H7 (cell line): ENCODE measurements around the gene ZFHX3. TPM values are rescaled to one million over a fixed set of nuclear protein-coding genes. Genes with fewer than 3 reads are reported as not detected.

Experiments
- DNase-seq: peaks from one replicate; pipeline ENCODE4 v3.0.0; 2012
- H3K27me3 ChIP-seq: 2 replicates; pipeline ENCODE4 v1.6.0; 2011; ENCODE audit warnings: mild to moderate bottlenecking, low read length; ENCODE audit not compliant: control insufficient read depth, insufficient read depth
- H3K36me3 ChIP-seq: replicated peaks from 2 replicates; pipeline ENCODE4 v1.5.1; 2011; ENCODE audit warnings: low read length; ENCODE audit not compliant: control insufficient read depth, insufficient read depth
- H3K4me3 ChIP-seq: 2 replicates; pipeline ENCODE4 v1.5.1; 2011; ENCODE audit warnings: low read depth, mild to moderate bottlenecking, control low read depth, low read length, moderate library complexity; ENCODE audit not compliant: insufficient read depth
- total RNA-seq: library from RNA; depleted of rRNA; stranded (reverse); fragments of >200 nt; shearing (Covaris generic); gene quantifications from 2 replicates; pipeline ENCODE4 v1.2.3, GENCODE V29; 2014

Gene ZFHX3
- total RNA-seq, 1 experiment from 2014 or later: 1.3 TPM

- Histone ChIP-seq H3K36me3 (no peaks in the 10 kb centered on the region), H3K27me3 (no peaks in the 10 kb centered on the region), H3K4me3 (no peak overlapping the region)
- no peak for DNase-seq
These were observed 170.4 kb downstream of the ZFHX3 start for GRCh38 chr16:72877374-72878028.

GRCh38 chr16:72876981-72877373 lies 171.0 kb downstream of the ZFHX3 start:
- Histone ChIP-seq H3K27me3 (no peaks in the 10 kb centered on the region), H3K36me3 (no peaks in the 10 kb centered on the region), H3K4me3 (no peak overlapping the region)
- DNase-seq: no peak

- no peak for DNase-seq
- H3K27me3 ChIP-seq: no peaks in the 10 kb centered on the region
- H3K4me3 ChIP-seq: no peak overlapping the region
- H3K36me3 ChIP-seq: no peaks in the 10 kb centered on the region
These were observed 171.7 kb downstream of the ZFHX3 start for GRCh38 chr16:72876221-72876620.

- Histone ChIP-seq H3K36me3 (no peaks in the 10 kb centered on the region), H3K4me3 (no peak overlapping the region), H3K27me3 (no peaks in the 10 kb centered on the region)
- no peak for DNase-seq
These were observed 172.5 kb downstream of the ZFHX3 start for GRCh38 chr16:72875291-72876031.

- no peaks in the 10 kb centered on the region for H3K27me3 ChIP-seq
- DNase-seq: peak; percentile 38
- H3K4me3 ChIP-seq: no peak overlapping the region
- H3K36me3 ChIP-seq: no peaks in the 10 kb centered on the region
These were observed 174.1 kb downstream of the ZFHX3 start for GRCh38 chr16:72873853-72874252.

DNA sequence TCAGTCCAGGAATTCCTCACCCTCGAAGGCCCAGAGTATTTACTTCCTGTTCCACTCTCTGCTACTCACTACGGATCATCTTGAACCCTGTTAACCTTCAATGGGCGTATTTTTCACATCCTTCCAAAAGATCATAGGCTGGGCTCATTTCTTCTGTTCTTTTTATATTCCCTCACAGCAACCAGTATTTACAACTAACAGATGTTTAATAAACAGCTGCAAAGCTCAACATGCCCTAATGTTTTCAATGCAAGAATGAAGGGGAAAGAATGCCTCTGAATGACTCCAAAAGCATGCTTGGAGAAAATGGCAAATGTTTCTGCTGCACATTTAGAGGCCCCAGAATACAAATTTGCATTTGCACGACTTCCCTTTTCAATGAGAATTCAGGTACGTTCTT lies 174.9 kb downstream of the ZFHX3 start:
- DNase-seq: no peak
- H3K4me3 ChIP-seq: no peak overlapping the region
- no peaks in the 10 kb centered on the region for H3K36me3 ChIP-seq
- no peaks in the 10 kb centered on the region for H3K27me3 ChIP-seq

DNA sequence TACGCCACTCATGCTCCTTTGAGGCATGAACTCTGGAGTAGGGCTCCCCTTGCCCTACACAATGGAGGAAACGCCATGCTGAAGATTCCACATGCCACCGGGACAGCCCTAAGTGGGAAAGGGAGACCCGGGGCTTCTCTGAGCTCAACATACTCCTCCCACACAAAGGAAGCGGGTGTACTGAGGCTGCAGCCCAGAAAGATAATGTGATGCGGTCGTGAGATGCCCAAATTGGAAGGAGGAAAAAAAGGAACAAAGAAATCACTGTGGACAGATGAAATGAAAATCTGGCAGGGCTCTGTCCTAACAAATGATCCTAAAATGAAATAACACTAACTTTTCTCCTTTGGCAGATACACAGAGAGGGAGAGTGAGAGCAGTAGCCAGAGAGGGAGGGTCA lies 182.1 kb downstream of the ZFHX3 start:
- H3K27me3 ChIP-seq: no peaks in the 10 kb centered on the region
- H3K4me3 ChIP-seq: no peak overlapping the region
- H3K36me3 ChIP-seq: no peaks in the 10 kb centered on the region
- DNase-seq: no peak

DNA sequence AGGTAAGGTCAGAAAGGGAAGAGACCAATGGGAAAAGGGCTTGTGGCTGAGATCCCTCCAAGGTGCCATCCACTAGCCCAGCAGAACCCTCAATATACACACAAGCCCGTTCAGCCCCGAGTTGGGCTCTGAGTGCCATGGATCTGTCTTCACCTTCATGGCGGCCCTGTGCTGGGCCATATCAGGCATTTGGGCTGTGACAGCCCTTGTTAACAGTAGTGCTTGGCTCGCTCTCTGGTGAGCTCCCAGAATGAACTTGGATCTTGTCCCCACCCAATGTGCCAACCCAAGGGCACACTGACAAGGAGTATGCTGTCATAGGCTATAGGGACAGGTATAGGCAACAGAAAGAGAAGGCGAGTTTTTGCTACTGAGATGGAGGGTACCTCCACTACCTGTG lies 182.7 kb downstream of the ZFHX3 start:
- Histone ChIP-seq H3K4me3 (no peak overlapping the region), H3K36me3 (no peaks in the 10 kb centered on the region)
- DNase-seq: no peak

DNA sequence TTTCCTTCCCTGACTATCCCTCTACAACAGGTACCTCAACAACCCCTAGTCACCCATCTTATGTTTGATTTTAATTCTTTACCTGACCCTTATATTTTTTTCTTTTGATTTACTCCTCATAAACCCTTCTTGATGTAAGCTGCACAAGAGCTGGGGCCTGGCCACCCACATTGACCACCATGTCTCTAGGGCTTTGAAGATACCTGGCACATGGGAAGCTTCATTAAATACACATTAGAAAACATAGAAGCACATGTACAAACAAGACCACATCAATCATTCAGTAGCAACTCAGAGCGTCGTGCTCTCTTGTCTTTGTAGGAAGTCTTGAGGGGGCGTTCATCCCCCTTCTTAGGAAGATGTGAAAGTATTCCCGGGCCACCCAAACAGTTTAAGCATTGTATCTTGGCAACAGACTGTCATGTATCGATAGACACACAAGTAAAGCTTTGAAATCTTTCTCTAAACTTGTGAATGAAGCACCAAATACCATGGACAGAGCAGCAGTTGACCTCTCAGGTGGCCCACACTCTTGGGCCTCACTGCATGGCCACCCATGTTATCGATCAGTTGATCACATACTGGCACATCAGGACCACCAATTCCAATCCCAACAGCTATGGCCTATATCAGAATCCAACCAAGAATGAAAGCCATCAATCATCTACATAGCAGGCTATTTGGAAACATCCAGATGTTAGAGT lies 183.6 kb downstream of the ZFHX3 start:
- DNase-seq: no peak
- Histone ChIP-seq H3K4me3 (no peak overlapping the region), H3K27me3 (no peaks in the 10 kb centered on the region), H3K36me3 (no peaks in the 10 kb centered on the region)

More for the DNA sequence above, 182.7 kb downstream of the ZFHX3 start:
- no peaks in the 10 kb centered on the region for H3K27me3 ChIP-seq

DNA sequence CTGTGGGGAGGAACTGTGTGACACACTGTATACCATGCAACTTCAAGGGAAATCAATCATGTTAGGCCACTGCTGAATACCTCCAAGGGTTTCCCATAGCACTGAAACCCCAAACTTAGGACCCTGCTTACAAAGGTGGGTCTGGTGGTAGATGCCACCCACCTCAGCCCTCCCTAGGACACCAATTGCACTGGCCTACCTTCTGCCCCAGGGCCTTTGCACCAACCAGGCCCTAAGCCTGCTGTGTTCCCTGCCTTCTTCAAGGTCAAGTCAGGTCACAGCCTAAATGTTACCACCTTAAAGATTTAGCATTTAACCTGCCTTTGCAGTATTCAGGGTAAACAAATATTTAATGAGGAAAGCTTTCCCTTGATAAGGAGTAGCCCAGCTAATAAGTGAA lies 185.8 kb downstream of the ZFHX3 start:
- DNase-seq: no peak
- H3K36me3 ChIP-seq: no peaks in the 10 kb centered on the region
- no peak overlapping the region for H3K4me3 ChIP-seq
- H3K27me3 ChIP-seq: no peaks in the 10 kb centered on the region

- no peak overlapping the region for H3K4me3 ChIP-seq
- no peak for DNase-seq
- H3K36me3 ChIP-seq: no peaks in the 10 kb centered on the region
- no peaks in the 10 kb centered on the region for H3K27me3 ChIP-seq
These were observed 187.0 kb downstream of the ZFHX3 start for GRCh38 chr16:72860726-72861562.

DNA sequence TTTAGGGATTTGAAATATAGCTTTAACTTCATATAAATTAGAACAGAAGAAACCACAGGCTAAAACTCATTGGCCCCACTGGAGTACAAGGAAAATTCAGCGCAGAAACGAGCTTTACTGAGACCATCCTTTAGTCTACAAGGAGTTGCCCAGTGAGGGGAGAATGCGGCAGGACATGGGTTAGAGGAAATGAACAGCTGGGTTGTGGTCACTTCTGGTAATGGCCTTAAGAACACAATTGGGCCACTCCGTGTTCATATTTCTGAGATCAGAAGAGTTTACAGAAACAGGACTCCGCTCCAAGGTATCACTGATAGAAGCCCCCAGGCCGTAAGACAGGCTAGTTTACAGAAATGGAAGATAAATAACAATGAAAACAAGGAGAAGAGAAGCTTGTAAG lies 188.3 kb downstream of the ZFHX3 start:
- Histone ChIP-seq H3K27me3 (no peaks in the 10 kb centered on the region), H3K36me3 (no peaks in the 10 kb centered on the region), H3K4me3 (no peak overlapping the region)
- DNase-seq: no peak

DNA sequence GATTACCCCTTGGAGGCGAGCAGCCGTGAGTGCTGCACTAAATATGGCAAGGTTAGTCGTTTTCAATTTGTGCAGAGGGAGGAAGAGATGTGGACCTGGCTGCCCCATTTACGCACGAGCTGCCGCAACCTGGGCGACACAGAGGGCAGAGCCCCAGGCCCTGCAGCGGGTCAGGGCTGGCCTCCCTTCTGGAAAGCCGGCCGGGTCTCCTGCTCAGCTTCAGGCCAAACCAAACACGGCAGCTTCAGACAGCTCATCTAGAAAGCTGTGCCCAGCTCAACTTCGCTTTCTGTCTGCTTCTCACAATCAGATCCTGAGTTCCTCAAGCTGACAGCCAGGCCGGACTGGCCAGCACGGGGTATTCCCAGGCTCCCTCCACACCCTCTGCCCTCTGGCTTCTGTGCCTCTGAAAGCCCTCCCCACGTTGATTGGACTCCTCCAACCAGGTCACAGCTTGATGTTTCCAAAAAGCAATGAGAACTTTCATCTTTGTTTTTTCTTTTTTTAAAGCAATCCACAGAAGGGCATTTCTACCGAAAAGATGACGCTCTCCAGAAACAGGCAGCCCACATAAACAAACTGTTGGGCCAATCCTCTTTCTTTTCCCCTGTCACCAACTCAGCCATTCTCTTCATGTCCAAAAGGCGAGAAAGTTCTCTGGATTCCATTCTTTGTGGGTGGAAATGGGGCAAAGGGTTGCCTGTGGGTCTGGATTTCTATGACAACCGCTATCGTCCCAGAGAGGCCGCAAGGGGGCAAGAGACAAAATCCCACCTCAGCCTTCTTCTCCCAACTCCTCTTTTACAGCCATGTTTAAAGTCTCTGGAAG lies 189.0 kb downstream of the ZFHX3 start:
- DNase-seq: no peak
- H3K36me3 ChIP-seq: no peaks in the 10 kb centered on the region
- H3K27me3 ChIP-seq: no peaks in the 10 kb centered on the region
- no peak overlapping the region for H3K4me3 ChIP-seq
